ENCODE data around the gene RETNLB. TPM values are rescaled to one million over a fixed set of nuclear protein-coding genes. Genes with fewer than 3 reads are reported as not detected.

The RETNLB gene
- total RNA-seq, 1 donor from 2014 or later: not detected

DNA sequence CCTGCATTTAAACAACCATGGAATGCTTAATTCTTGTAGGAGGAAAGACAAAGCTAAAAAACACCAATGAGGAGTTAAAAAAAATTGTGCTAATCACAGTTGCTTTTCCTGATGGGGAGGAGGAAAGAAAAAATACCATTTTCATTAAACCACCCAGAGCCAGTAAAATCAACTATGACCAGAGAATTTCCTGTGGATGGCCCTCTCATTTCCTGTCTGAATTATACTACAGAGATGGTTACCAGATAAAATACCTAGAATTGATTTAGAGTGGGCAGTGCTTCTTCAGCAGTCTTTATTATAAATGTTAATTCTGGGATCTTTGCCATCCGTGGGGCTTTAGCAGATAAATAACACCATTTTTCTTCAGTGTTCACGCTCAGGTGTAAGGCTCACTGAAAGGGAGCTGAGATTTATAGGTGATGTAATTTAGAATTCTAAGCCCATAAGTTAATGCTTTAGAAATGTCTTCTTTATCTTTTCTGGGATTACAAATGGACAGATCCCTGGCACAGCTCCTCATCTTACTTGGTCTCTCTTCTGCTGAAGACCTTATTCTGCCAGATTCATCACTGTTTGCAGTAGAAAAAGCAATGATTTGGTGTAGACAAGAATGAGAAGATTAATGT is 37.9 kb downstream of the RETNLB start:
- no peaks in the 10 kb centered on the region for H3K9me3 Mint-ChIP-seq
- peaks cover 70% of the 10 kb centered on the region for H3K27me3 Mint-ChIP-seq (ENCODE audit: low read depth)
- no peak overlapping the region for H3K4me3 Mint-ChIP-seq
- TF ChIP-seq, protein P1, sequence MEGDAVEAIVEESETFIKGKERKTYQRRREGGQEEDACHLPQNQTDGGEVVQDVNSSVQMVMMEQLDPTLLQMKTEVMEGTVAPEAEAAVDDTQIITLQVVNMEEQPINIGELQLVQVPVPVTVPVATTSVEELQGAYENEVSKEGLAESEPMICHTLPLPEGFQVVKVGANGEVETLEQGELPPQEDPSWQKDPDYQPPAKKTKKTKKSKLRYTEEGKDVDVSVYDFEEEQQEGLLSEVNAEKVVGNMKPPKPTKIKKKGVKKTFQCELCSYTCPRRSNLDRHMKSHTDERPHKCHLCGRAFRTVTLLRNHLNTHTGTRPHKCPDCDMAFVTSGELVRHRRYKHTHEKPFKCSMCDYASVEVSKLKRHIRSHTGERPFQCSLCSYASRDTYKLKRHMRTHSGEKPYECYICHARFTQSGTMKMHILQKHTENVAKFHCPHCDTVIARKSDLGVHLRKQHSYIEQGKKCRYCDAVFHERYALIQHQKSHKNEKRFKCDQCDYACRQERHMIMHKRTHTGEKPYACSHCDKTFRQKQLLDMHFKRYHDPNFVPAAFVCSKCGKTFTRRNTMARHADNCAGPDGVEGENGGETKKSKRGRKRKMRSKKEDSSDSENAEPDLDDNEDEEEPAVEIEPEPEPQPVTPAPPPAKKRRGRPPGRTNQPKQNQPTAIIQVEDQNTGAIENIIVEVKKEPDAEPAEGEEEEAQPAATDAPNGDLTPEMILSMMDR (IDR thresholded peaks at IDR 0.05; ENCODE audit: unreplicated experiment): no peak
- H3K4me1 Mint-ChIP-seq: peaks cover 13% of the 10 kb centered on the region
- no peaks in the 10 kb centered on the region for H3K36me3 Mint-ChIP-seq
- no peak for DNase-seq (ENCODE audit: low spot score in 2 of 2, unreplicated experiment in 2 of 2)
- H3K27ac Mint-ChIP-seq: no peak overlapping the region

DNA sequence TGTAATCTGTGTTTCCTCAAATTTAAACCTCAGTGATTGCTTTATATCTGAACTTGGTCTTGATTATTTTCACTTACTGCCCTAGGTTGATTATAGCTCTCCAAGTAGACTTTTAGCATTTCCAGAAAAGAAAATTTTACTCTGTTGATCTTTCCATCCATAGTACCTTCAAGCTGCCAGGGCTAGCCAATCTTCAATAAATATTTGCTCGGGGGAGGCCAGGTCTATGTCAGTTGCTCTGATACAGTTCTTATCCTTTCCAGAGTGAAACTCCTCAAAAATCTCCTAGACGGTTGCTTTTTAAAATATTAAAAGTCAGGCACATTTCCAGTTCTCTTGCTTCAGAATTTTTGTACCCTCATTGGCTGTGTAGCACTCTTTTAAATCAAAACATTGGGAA is 38.8 kb downstream of the RETNLB start:
- Mint-ChIP-seq H3K27me3 (ENCODE audit: low read depth) (peaks cover 69% of the 10 kb centered on the region), H3K4me3 (no peak overlapping the region), H3K27ac (no peak overlapping the region), H3K36me3 (no peaks in the 10 kb centered on the region), H3K9me3 (no peaks in the 10 kb centered on the region), H3K4me1 (peaks cover 13% of the 10 kb centered on the region)
- TF ChIP-seq, protein P1 (IDR thresholded peaks at IDR 0.05; ENCODE audit: unreplicated experiment): no peak
- DNase-seq (ENCODE audit: low spot score in 2 of 2, unreplicated experiment in 2 of 2): no peak

DNA sequence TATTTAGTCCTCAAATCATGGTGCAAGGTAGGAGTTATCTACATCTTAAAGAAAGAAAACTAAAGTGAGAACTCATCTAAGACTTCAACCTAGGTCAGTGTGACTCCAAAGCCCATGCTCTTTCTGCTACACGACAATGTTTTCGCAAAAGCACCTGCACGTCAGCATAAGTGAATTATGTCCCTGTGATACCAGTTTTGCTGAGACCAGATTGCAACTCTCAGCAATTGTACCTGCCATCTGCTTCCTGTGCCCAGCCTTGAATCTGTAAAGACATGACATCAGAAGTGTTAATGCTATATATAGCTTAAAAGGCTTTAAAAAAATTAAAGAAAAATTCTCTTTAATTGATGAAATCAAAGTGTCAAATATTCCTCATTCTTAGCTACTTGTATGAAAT is 43.4 kb downstream of the RETNLB start:
- H3K4me1 Mint-ChIP-seq: peaks cover 6% of the 10 kb centered on the region
- TF ChIP-seq, protein P1 (IDR thresholded peaks at IDR 0.05; ENCODE audit: unreplicated experiment): no peak
- H3K4me3 Mint-ChIP-seq: no peak overlapping the region
- H3K9me3 Mint-ChIP-seq: peaks cover 4% of the 10 kb centered on the region
- no peak for DNase-seq (ENCODE audit: low spot score in 2 of 2, unreplicated experiment in 2 of 2)
- no peak overlapping the region for H3K27ac Mint-ChIP-seq
- no peaks in the 10 kb centered on the region for H3K36me3 Mint-ChIP-seq
- H3K27me3 Mint-ChIP-seq (ENCODE audit: low read depth): peaks cover 75% of the 10 kb centered on the region

- no peaks in the 10 kb centered on the region for H3K4me1 Mint-ChIP-seq
- H3K27ac Mint-ChIP-seq: no peak overlapping the region
- TF ChIP-seq, protein P1 (IDR thresholded peaks at IDR 0.05; ENCODE audit: unreplicated experiment): no peak
- peaks cover 68% of the 10 kb centered on the region for H3K27me3 Mint-ChIP-seq (ENCODE audit: low read depth)
- peaks cover 4% of the 10 kb centered on the region for H3K9me3 Mint-ChIP-seq
- no peak for DNase-seq (ENCODE audit: low spot score in 2 of 2, unreplicated experiment in 2 of 2)
- H3K4me3 Mint-ChIP-seq: no peak overlapping the region
- no peaks in the 10 kb centered on the region for H3K36me3 Mint-ChIP-seq
These were observed 44.1 kb downstream of the RETNLB start for GRCh38 chr3:108713009-108713516.

Other genes starting within 250 kb of the RETNLB start
- 0.20 to 0.36 TPM (median 0.27 TPM) in 3 replicates for gene MYH15, start 246.8 kb downstream of the RETNLB start, total RNA-seq
- gene CIP2A, start 168.0 kb downstream of the RETNLB start, total RNA-seq: 15.9 to 17.8 TPM (median 16.9 TPM) in 3 replicates
- gene DZIP3, start 167.7 kb downstream of the RETNLB start, total RNA-seq: 26.9 to 27.2 TPM (median 27.2 TPM) in 3 replicates
- not detected in 3 replicates for gene TRAT1, start 65.4 kb upstream of the RETNLB start, total RNA-seq
- gene GUCA1C, start 196.5 kb upstream of the RETNLB start, total RNA-seq: not detected in 3 replicates